Stimulated activated CD4-positive, alpha-beta T cell treated with anti-CD3 and anti-CD28 coated beads, Interleukin-4, amount 100 ng/mL, for 48 hours (primary cell): ENCODE data around the gene SAMD4B.
A peak's percentile ranks its signal among the peaks of the same experiment; 100 is the strongest.

Source experiments
- DNase-seq, 2 donors: peaks; one replicate each; pipeline ENCODE4 v3.0.0-alpha.2; 2020; ENCODE audit warnings: low read depth in 2 of 2

Gene SAMD4B

GRCh38 chr19:39390751-39391437 is 48.7 kb downstream of the SAMD4B start, which contains the start of the genes MED29 and PAF1:
Gene MED29, plus strand, starts transcription at chr19:39391378. Its CDS starts 45 bp downstream, at chr19:39391423.
Gene PAF1, minus strand, starts transcription at chr19:39391106. Its CDS starts 242 bp downstream, at chr19:39390864.
- peak; percentile 86 to 95 for DNase-seq

- peak; percentile 88 to 98 for DNase-seq
These were observed 55.4 kb downstream of the SAMD4B start for GRCh38 chr19:39397360-39398296.

GRCh38 chr19:39398297-39398864 is 56.2 kb downstream of the SAMD4B start:
- DNase-seq: peak in 1 of 2 donors; percentile 64

GRCh38 chr19:39399668-39400050 is 57.4 kb downstream of the SAMD4B start:
- no peak for DNase-seq

GRCh38 chr19:39400061-39400460 is 57.8 kb downstream of the SAMD4B start:
- no peak for DNase-seq

GRCh38 chr19:39401070-39401548 is 58.9 kb downstream of the SAMD4B start:
- DNase-seq: no peak

GRCh38 chr19:39401549-39402345 is 59.5 kb downstream of the SAMD4B start:
- DNase-seq: peak; percentile 69 to 81

- DNase-seq: peak; percentile 75 to 87
These were observed 60.4 kb downstream of the SAMD4B start for GRCh38 chr19:39402346-39403300.

- peak; percentile 92 to 96 for DNase-seq
These were observed 61.4 kb downstream of the SAMD4B start for GRCh38 chr19:39403331-39404312.

- DNase-seq: no peak
These were observed 63.2 kb downstream of the SAMD4B start for GRCh38 chr19:39405261-39405957.

GRCh38 chr19:39405958-39406655 is 63.9 kb downstream of the SAMD4B start:
- DNase-seq: peak; percentile 73 to 77

GRCh38 chr19:39406656-39407409 is 64.6 kb downstream of the SAMD4B start, which contains the start of gene ZFP36:
Gene ZFP36, plus strand, starts transcription at chr19:39406847. Its CDS starts 58 bp downstream, at chr19:39406905.
- DNase-seq: peak; percentile 78 to 88

GRCh38 chr19:39407410-39407659 is 65.1 kb downstream of the SAMD4B start:
- DNase-seq: no peak

- DNase-seq: no peak
These were observed 65.6 kb downstream of the SAMD4B start for GRCh38 chr19:39407660-39408391.

GRCh38 chr19:39408392-39409207 is 66.4 kb downstream of the SAMD4B start:
- no peak for DNase-seq
